ENCODE measurements around the gene CABLES1.
"Not testable (repeated sequence)": the region's sequence is repeated elsewhere in the genome, so short reads cannot be mapped to it uniquely, and the experiment has no call there.

Gene CABLES1

GRCh38 chr18:23279931-23280330, 144.6 kb downstream of the CABLES1 start:
- POLR2A ChIA-PET: no interaction called here
- DNase-seq (ENCODE audit: extremely low spot score): no peak
- TF ChIP-seq, protein P1, sequence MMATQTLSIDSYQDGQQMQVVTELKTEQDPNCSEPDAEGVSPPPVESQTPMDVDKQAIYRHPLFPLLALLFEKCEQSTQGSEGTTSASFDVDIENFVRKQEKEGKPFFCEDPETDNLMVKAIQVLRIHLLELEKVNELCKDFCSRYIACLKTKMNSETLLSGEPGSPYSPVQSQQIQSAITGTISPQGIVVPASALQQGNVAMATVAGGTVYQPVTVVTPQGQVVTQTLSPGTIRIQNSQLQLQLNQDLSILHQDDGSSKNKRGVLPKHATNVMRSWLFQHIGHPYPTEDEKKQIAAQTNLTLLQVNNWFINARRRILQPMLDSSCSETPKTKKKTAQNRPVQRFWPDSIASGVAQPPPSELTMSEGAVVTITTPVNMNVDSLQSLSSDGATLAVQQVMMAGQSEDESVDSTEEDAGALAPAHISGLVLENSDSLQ (IDR thresholded peaks at IDR 0.05): no peak
- TF ChIP-seq SP1 (IDR thresholded peaks at IDR 0.05) (no peak), ARNT (IDR thresholded peaks at IDR 0.05) (no peak), L3MBTL2 (conservative IDR thresholded peaks at IDR 0.05) (no peak)
- CTCF ChIA-PET: no interaction called here

GRCh38 chr18:23280844-23281243, 145.6 kb downstream of the CABLES1 start:
- TF ChIP-seq CTBP1 (IDR thresholded peaks at IDR 0.05; ENCODE audit: borderline replicate concordance): no peak
- no peak for TF ChIP-seq FOXA1 (IDR thresholded peaks at IDR 0.05)
- TF ChIP-seq SUZ12 (IDR thresholded peaks at IDR 0.05): no peak
- TF ChIP-seq SP1 (IDR thresholded peaks at IDR 0.05): no peak
- TF ChIP-seq, protein P1 (IDR thresholded peaks at IDR 0.05): no peak
- TF ChIP-seq ARNT (IDR thresholded peaks at IDR 0.05): no peak
- DNase-seq (ENCODE audit: extremely low spot score): no peak
- ChIA-PET POLR2A (no interaction called here), CTCF (no interaction called here)

GRCh38 chr18:23281626-23282436, 146.5 kb downstream of the CABLES1 start:
- ChIA-PET POLR2A (no interaction called here), CTCF (no interaction called here)
- DNase-seq (ENCODE audit: extremely low spot score): no peak
- no peak for TF ChIP-seq ELF4 (IDR thresholded peaks at IDR 0.05)

- ChIA-PET CTCF (no interaction called here), POLR2A (no interaction called here)
These were observed 147.1 kb downstream of the CABLES1 start for GRCh38 chr18:23282437-23282781.

GRCh38 chr18:23283916-23284430, 148.7 kb downstream of the CABLES1 start:
- CTCF ChIA-PET: no interaction called here
- POLR2A ChIA-PET: no interaction called here
- no peak for DNase-seq (ENCODE audit: extremely low spot score)
- TF ChIP-seq SUZ12 (IDR thresholded peaks at IDR 0.05) (no peak), CTBP1 (IDR thresholded peaks at IDR 0.05; ENCODE audit: borderline replicate concordance) (no peak), FOXK2 (IDR thresholded peaks at IDR 0.05) (no peak), HDGF (IDR thresholded peaks at IDR 0.05; ENCODE audit: borderline replicate concordance) (no peak), SP1 (IDR thresholded peaks at IDR 0.05) (no peak)

More at GRCh38 chr18:23282437-23282781, 147.1 kb downstream of the CABLES1 start:
- TF ChIP-seq HDGF (IDR thresholded peaks at IDR 0.05; ENCODE audit: borderline replicate concordance) (no peak), BHLHE40 (IDR thresholded peaks at IDR 0.05; ENCODE audit: borderline replicate concordance) (no peak), ELF4 (IDR thresholded peaks at IDR 0.05) (no peak), TARDBP (IDR thresholded peaks at IDR 0.05) (no peak), ZNF384 (IDR thresholded peaks at IDR 0.05) (no peak), L3MBTL2 (conservative IDR thresholded peaks at IDR 0.05) (no peak), SP1 (IDR thresholded peaks at IDR 0.05) (no peak), FOXK2 (IDR thresholded peaks at IDR 0.05) (no peak), CTBP1 (IDR thresholded peaks at IDR 0.05; ENCODE audit: borderline replicate concordance) (no peak), NFRKB (IDR thresholded peaks at IDR 0.05) (no peak), FOXM1 (IDR thresholded peaks at IDR 0.05; ENCODE audit: borderline replicate concordance) (no peak), FOXA1 (IDR thresholded peaks at IDR 0.05) (no peak), LEF1 (IDR thresholded peaks at IDR 0.05; ENCODE audit: borderline replicate concordance) (no peak), SUZ12 (IDR thresholded peaks at IDR 0.05) (no peak), ARNT (IDR thresholded peaks at IDR 0.05) (no peak)
- TF ChIP-seq, protein P1 (IDR thresholded peaks at IDR 0.05): no peak
- DNase-seq (ENCODE audit: extremely low spot score): no peak

GRCh38 chr18:23284629-23285028, 149.3 kb downstream of the CABLES1 start:
- CTCF ChIA-PET: no interaction called here
- TF ChIP-seq HDGF (IDR thresholded peaks at IDR 0.05; ENCODE audit: borderline replicate concordance) (no peak), ZNF384 (IDR thresholded peaks at IDR 0.05) (no peak), ELF4 (IDR thresholded peaks at IDR 0.05) (no peak), TARDBP (IDR thresholded peaks at IDR 0.05) (no peak), L3MBTL2 (conservative IDR thresholded peaks at IDR 0.05) (no peak), ARNT (IDR thresholded peaks at IDR 0.05) (no peak), SP1 (IDR thresholded peaks at IDR 0.05) (no peak), FOXK2 (IDR thresholded peaks at IDR 0.05) (no peak), NFRKB (IDR thresholded peaks at IDR 0.05) (no peak), BHLHE40 (IDR thresholded peaks at IDR 0.05; ENCODE audit: borderline replicate concordance) (no peak), LEF1 (IDR thresholded peaks at IDR 0.05; ENCODE audit: borderline replicate concordance) (no peak), FOXM1 (IDR thresholded peaks at IDR 0.05; ENCODE audit: borderline replicate concordance) (no peak), FOXA1 (IDR thresholded peaks at IDR 0.05) (no peak), SUZ12 (IDR thresholded peaks at IDR 0.05) (no peak), CTBP1 (IDR thresholded peaks at IDR 0.05; ENCODE audit: borderline replicate concordance) (no peak)
- TF ChIP-seq, protein P1 (IDR thresholded peaks at IDR 0.05): no peak
- no peak for DNase-seq (ENCODE audit: extremely low spot score)
- POLR2A ChIA-PET: no interaction called here

GRCh38 chr18:23285581-23285980, 150.3 kb downstream of the CABLES1 start:
- CTCF ChIA-PET; DNase-seq (ENCODE audit: extremely low spot score); POLR2A ChIA-PET: not testable (repeated sequence)
